K562 (cell line): ENCODE results near the gene KCTD7. TPM values are rescaled to one million over a fixed set of nuclear protein-coding genes. Genes with fewer than 3 reads are reported as not detected.

ENCODE experiments used
- ATAC-seq: fragments of 200-7000 bp; cut with Tn5 transposase; 3 replicates; pipeline ENCODE4 v1.9.1; 2020; ENCODE audit warnings: moderate library complexity
- BruUV-seq: library from RNA; stranded (reverse); fragments of 400-500 nt; replicated peaks from 2 replicates; lab custom pipeline; 2021; lab: Mats Ljungman, UMichigan
- CTCF ChIA-PET: fragments of 300-600 bp; formaldehyde crosslinking; extraction: SDS; loops from one replicate; lab custom pipeline; 2021; ENCODE audit warnings: low intra/inter-chr PET ratio; lab: Yijun Ruan, JAX
- POLR2A ChIA-PET: fragments of 300-600, 350-650 bp; sonication (Branson Sonifier 250); formaldehyde crosslinking; extraction: SDS; loops from one replicate; lab custom pipeline; 2021; ENCODE audit warnings: antibody characterized with exemption, inconsistent platforms; lab: Yijun Ruan, JAX
- DNase-seq, 4 experiments: peaks; one replicate each; pipeline versions ENCODE4 v3.0.0 to v3.0.0-alpha.2; 2011 to 2018; ENCODE audit warnings: low spot score in 3 of 4, mixed read lengths in 3 of 4; ENCODE audit errors: extremely low read depth in 1 of 4
- FAIRE-seq: peaks from 2 replicates; lab custom pipeline; 2011; peaks lifted over from hg19 to GRCh38; lab: Jason Lieb, UNC
- H2AFZ ChIP-seq: 2 replicates; pipeline ENCODE4 v1.6.0; 2011; ENCODE audit warnings: low read depth, low read length, control low read depth, inconsistent platforms
- H3K27ac ChIP-seq: fragments of 200-600 bp; 3 replicates; pipeline ENCODE4 v1.8.0; 2011; ENCODE audit warnings: low read depth, mild to moderate bottlenecking, control low read depth, inconsistent platforms, low read length, moderate library complexity, mixed read lengths; ENCODE audit errors: extremely low read depth
- H3K27me3 ChIP-seq, 2 experiments: fragments of 300-600 bp in 1 of 2; 2 replicates in 1 of 2; 3 replicates in 1 of 2; pipeline versions ENCODE4 v1.6.0 to v1.8.0; 2011; ENCODE audit warnings: inconsistent platforms in 2 of 2, low read length in 2 of 2, mild to moderate bottlenecking in 1 of 2, mixed read lengths in 1 of 2, moderate library complexity in 1 of 2; ENCODE audit not compliant: control insufficient read depth in 2 of 2, insufficient read depth in 2 of 2
- H3K36me3 ChIP-seq: fragments of 300-600 bp; 3 replicates; pipeline ENCODE4 v1.8.0; 2011; ENCODE audit warnings: mild to moderate bottlenecking, low read length, inconsistent platforms; ENCODE audit not compliant: control insufficient read depth, insufficient read depth
- H3K4me1 ChIP-seq, 2 experiments: fragments of 200-600 bp in 1 of 2; replicated peaks in 1 of 2; 2 replicates in 1 of 2; 3 replicates in 1 of 2; pipeline versions ENCODE4 v1.5.1 to v1.8.0; 2011; ENCODE audit warnings: inconsistent platforms in 2 of 2, low read length in 2 of 2, mild to moderate bottlenecking in 1 of 2, mixed read lengths in 1 of 2, moderate library complexity in 1 of 2; ENCODE audit not compliant: control insufficient read depth in 2 of 2, insufficient read depth in 2 of 2
- H3K4me2 ChIP-seq: 2 replicates; pipeline ENCODE4 v1.6.1; 2011; ENCODE audit warnings: low read length, control low read depth, inconsistent platforms, mixed read lengths; ENCODE audit not compliant: insufficient read depth
- H3K4me3 ChIP-seq: fragments of 200-600 bp; sonication (generic), shearing (Covaris generic); 2 replicates; pipeline ENCODE4 v1.5.1; 2016; ENCODE audit warnings: control low read depth, inconsistent platforms
- H3K79me2 ChIP-seq: fragments of 200-600 bp; 3 replicates; pipeline ENCODE4 v1.8.0; 2011; ENCODE audit warnings: low read length, inconsistent platforms; ENCODE audit not compliant: control insufficient read depth, insufficient read depth
- H3K9ac ChIP-seq, 2 experiments: 2 replicates each; pipeline versions ENCODE4 v1.6.0 to v1.6.1; 2011; ENCODE audit warnings: low read depth in 2 of 2, low read length in 2 of 2, control low read depth in 1 of 2, inconsistent platforms in 1 of 2, mild to moderate bottlenecking in 1 of 2, mixed read lengths in 1 of 2; ENCODE audit not compliant: insufficient read depth in 1 of 2
- H3K9me1 ChIP-seq: one replicate; pipeline ENCODE4 v1.6.0; 2011; ENCODE audit warnings: inconsistent platforms, mild to moderate bottlenecking, low read length, moderate library complexity; ENCODE audit not compliant: control insufficient read depth, insufficient read depth
- H3K9me3 ChIP-seq: replicated peaks from 2 replicates; pipeline ENCODE4 v1.5.1; 2011; ENCODE audit warnings: low read depth, low read length, inconsistent platforms; ENCODE audit not compliant: control insufficient read depth, insufficient read depth
- H4K20me1 ChIP-seq: replicated peaks from 2 replicates; pipeline ENCODE4 v1.6.1; 2011; ENCODE audit warnings: low read length, inconsistent platforms, mixed read lengths; ENCODE audit not compliant: control insufficient read depth, insufficient read depth
- CHD4 ChIP-seq: fragments of 200-600 bp; sonication (generic); IDR thresholded peaks from 3 replicates; pipeline ENCODE4 v1.6.1; 2012; ENCODE audit warnings: low read depth, mild to moderate bottlenecking, mixed read lengths, low read length, inconsistent platforms; ENCODE audit not compliant: insufficient read depth, insufficient replicate concordance, poor library complexity, severe bottlenecking
- EGR1 ChIP-seq: fragments of 450-650 bp; conservative IDR thresholded peaks from 2 replicates; pipeline ENCODE4 v1.6.1; 2017; ENCODE audit warnings: mild to moderate bottlenecking
- ZNF274 ChIP-seq: IDR thresholded peaks from 2 replicates; pipeline ENCODE4 v1.6.1; 2011; ENCODE audit warnings: low read depth, mild to moderate bottlenecking, low read length, moderate library complexity, borderline replicate concordance
- WGBS: fragments of 100-300 bp; shearing (Covaris generic); methylation state at CpG from one replicate; pipeline ENCODE4 v1.1.6; 2016; ENCODE audit warnings: low coverage, mixed read lengths; ENCODE audit not compliant: insufficient coverage; ENCODE audit errors: missing lambda C conversion rate; 5-methylcytosine and 5-hydroxymethylcytosine counted together
- in situ Hi-C: fragments of 300-500 bp; cut with MboI; formaldehyde crosslinking; loops from 4 replicates; pipeline ENCODE4 v1.15.0; 2018; ENCODE audit warnings: inconsistent platforms, mixed read lengths
- intact Hi-C: fragments of 100-400 bp; cut with micrococcal nuclease; formaldehyde crosslinking; loops from 2 replicates; pipeline ENCODE4 v1.14.2; 2022
- polyA plus RNA-seq, 8 experiments: library from polyadenylated mRNA; depleted of rRNA in 4 of 8; stranded (reverse) in 5 of 8; unstranded in 3 of 8; fragments of >200 nt; fragmentation: Nextera tagmentation in 2 of 8; fragmentation: Illumina TruSeq in 1 of 8; extraction: Ambion mirVana in 2 of 8; extraction: Trizol in 1 of 8; gene quantifications; 2 replicates each; pipeline versions ENCODE4 v1.2.1 to v1.2.3, GENCODE V29; 2011 to 2014; ENCODE audit warnings: inconsistent platforms in 1 of 8, missing spikeins in 1 of 8
- total RNA-seq, 7 experiments: library from RNA; depleted of rRNA in 6 of 7; stranded (reverse); fragments of >200 nt in 6 of 7; fragmentation: Illumina TruSeq in 2 of 7; extraction: Trizol in 2 of 7; gene quantifications; 2 replicates each; pipeline versions ENCODE4 v1.2.1 to v1.2.3, GENCODE V29; 2011 to 2021; ENCODE audit warnings: low replicate concordance in 1 of 7

The KCTD7 gene
- total and polyA plus RNA-seq, 9 of the 15 experiments (the other 6 are each of a cell fraction or from before 2014, with no cell fraction given): 1.5 to 26.0 (median 9.0) TPM

- FAIRE-seq (no peak), DNase-seq (peak in 3 of 4 experiments; percentile 69 to 81 (median 80)), ATAC-seq (peak; percentile 24)
- TF ChIP-seq EGR1: peak; percentile 62
- peak; percentile 31 for TF ChIP-seq CHD4
- no peak for TF ChIP-seq ZNF274
- CTCF ChIA-PET: no interaction called here
- intact Hi-C loops: no loop called here
- Histone ChIP-seq H3K9me1 (peaks cover 4% of the 10 kb centered on the region), H3K27ac (peak overlapping the region; percentile 78), H3K4me1 (peaks cover 9 to 21% of the 10 kb centered on the region in 2 experiments), H3K79me2 (peaks cover 8% of the 10 kb centered on the region; the same call in 2 of the 3 replicates), H3K9ac (peak overlapping the region; percentile 75 to 93; a peak in 3 of 4 replicates), H3K4me3 (peak overlapping the region; percentile 67), H3K27me3 (0 out of 5 replicates have a peak, but pooled peaks cover 0 to 2% of the 10 kb centered on the region in 2 experiments), H3K9me3 (no peaks in the 10 kb centered on the region), H3K4me2 (peak overlapping the region; percentile 85), H2AFZ (peak overlapping the region; percentile 97), H3K36me3 (peaks cover 6% of the 10 kb centered on the region; the same call in 1 of the 3 replicates), H4K20me1 (peaks cover 5% of the 10 kb centered on the region)
- 40% methylated on average over 13 of the region's 35 CpGs for WGBS
- no TSS peak for BruUV-seq
- POLR2A ChIA-PET: interaction anchor here (0.8 to 2.8 kb wide), 6 partner anchors 10 to 390 kb away, joined by 3 to 13 read pairs (median 5); no protein-coding TSS in a partner anchor
- in situ Hi-C loops: no loop called here
These were observed 761 bp downstream of the KCTD7 start for GRCh38 chr7:66629222-66630062.
